SU-DHL-6 (cell line): ENCODE data around the gene FAM131B.

Experiments used
- CTCF ChIP-seq: fragments of 200-600 bp; sonication (generic); IDR thresholded peaks from one replicate; pipeline ENCODE4 v1.5.1; 2017; ENCODE audit warnings: antibody characterized with exemption, mild to moderate bottlenecking, low read length, moderate library complexity; ENCODE audit not compliant: insufficient read depth, poor library complexity, severe bottlenecking
- EZH2phosphoT487 ChIP-seq: fragments of 200-600 bp; sonication (generic), shearing (Covaris generic); conservative IDR thresholded peaks from 2 replicates; pipeline ENCODE4 v1.6.1; 2018; ENCODE audit warnings: mild to moderate bottlenecking, antibody characterized with exemption, low read length, moderate library complexity, mixed read lengths

GRCh38 chr7:143359771-143360353 lies 2.7 kb downstream of the FAM131B start:
- no peak for TF ChIP-seq CTCF
- no peak for TF ChIP-seq EZH2phosphoT487
